Panc1 (cell line): Measurements from ENCODE around the gene OSBPL9.

ENCODE experiments used
- CTCF ChIP-seq: fragments of 450-650 bp; IDR thresholded peaks from 2 replicates; pipeline ENCODE4 v1.5.1; 2017; ENCODE audit warnings: mild to moderate bottlenecking
- POLR2AphosphoS5 ChIP-seq: IDR thresholded peaks from 2 replicates; pipeline ENCODE4 v1.6.1; 2012; ENCODE audit warnings: mild to moderate bottlenecking, low read depth, low read length, moderate library complexity
- REST ChIP-seq, 2 experiments: IDR thresholded peaks; 2 replicates each; pipeline ENCODE4 v1.6.1; 2011 to 2012; ENCODE audit warnings: low read depth in 2 of 2, control low read depth in 1 of 2, low read length in 1 of 2, mild to moderate bottlenecking in 1 of 2, moderate library complexity in 1 of 2; ENCODE audit not compliant: insufficient read depth in 1 of 2

- no peak for TF ChIP-seq REST (IDR thresholded peaks at IDR 0.05; ENCODE audit: insufficient read depth in 1 of 2, low read depth in 2 of 2, low read length in 1 of 2)
- no peak for TF ChIP-seq CTCF
- no peak for TF ChIP-seq POLR2AphosphoS5
These were observed 92.2 kb downstream of the OSBPL9 start for GRCh38 chr1:51708911-51709760.
